GM13977 (cell line): ENCODE results near the gene RPGR.

ENCODE experiments used
- DNase-seq: peaks from one replicate; pipeline ENCODE4 v3.0.0; 2012; ENCODE audit warnings: low spot score
- in situ Hi-C: fragments of 300-500 bp; cut with MboI; formaldehyde crosslinking; loops from one replicate; pipeline ENCODE4 v1.12.0; 2022; ENCODE audit warnings: low sequenced_read_pairs, low pct_unique_long_range_greater_than_20kb, mixed read lengths, inconsistent platforms; ENCODE audit not compliant: unreplicated experiment
- TF ChIP-seq, protein P1 (sequence below): IDR thresholded peaks from 2 replicates; pipeline ENCODE4 v1.5.1; 2012; ENCODE audit warnings: mild to moderate bottlenecking, control low read depth; ENCODE audit not compliant: insufficient read depth; ENCODE audit errors: extremely low read depth, missing control alignments

The RPGR gene

DNA sequence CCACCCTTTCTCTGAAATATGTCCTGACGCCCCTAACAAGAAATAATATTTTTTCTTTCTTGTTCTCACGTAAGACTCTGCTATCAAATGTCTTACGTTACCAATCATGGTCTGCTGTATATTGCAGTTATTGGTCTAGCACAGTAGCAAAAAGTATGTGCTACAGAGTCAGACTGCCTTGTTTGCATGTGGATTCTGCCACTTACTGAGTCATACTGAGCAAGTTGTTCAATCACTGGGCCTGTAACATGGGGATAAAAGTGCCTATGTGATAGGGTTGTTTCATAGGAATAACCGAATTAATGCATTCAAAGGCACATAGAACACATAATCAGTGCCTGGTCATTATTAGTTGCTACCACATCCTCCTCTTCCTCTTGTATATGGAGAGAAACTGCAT lies 14.1 kb downstream of the RPGR start:
- TF ChIP-seq, protein P1, sequence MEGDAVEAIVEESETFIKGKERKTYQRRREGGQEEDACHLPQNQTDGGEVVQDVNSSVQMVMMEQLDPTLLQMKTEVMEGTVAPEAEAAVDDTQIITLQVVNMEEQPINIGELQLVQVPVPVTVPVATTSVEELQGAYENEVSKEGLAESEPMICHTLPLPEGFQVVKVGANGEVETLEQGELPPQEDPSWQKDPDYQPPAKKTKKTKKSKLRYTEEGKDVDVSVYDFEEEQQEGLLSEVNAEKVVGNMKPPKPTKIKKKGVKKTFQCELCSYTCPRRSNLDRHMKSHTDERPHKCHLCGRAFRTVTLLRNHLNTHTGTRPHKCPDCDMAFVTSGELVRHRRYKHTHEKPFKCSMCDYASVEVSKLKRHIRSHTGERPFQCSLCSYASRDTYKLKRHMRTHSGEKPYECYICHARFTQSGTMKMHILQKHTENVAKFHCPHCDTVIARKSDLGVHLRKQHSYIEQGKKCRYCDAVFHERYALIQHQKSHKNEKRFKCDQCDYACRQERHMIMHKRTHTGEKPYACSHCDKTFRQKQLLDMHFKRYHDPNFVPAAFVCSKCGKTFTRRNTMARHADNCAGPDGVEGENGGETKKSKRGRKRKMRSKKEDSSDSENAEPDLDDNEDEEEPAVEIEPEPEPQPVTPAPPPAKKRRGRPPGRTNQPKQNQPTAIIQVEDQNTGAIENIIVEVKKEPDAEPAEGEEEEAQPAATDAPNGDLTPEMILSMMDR: no peak
- no peak for DNase-seq
- in situ Hi-C loops: no loop called here

DNA sequence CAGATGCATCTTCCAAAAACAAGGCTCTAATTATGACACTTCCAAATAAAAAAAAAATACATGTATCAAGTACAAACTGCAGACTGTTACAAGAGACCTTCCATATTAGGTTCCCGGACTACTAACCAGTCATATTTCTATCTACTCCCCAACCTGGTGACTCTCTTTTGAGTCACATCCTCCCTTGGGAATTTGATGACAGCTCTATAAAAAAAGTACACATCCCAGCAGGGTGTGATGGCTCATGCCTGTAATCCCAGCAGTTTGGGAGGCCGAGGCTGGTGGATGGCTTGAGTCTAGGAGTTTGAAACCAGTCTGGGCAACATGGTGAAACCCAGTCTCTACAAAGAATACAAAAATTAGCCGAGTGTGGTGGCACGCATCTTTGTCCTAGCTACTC lies 14.9 kb downstream of the RPGR start:
- no peak for DNase-seq
- TF ChIP-seq, protein P1: no peak
- in situ Hi-C loops: no loop called here

DNA sequence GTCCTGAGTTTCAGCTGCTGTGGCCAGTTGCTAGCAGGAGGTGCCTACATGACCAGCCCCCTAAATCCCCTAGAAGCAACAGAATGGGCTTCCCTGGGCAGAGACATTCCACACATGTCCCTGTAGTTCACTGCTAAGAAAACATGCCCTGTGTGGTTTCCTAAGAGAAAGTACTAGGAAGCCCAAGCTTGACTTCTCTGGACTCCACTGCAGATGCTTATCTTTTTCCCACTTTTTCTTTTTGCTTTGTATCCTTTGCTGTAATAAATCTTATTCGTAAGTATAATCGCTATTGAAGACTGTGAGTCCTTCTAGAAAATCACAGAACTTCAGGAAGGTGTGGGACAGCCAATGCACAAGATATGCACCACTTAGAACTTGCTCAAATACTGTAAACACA lies 15.6 kb downstream of the RPGR start:
- no peak for DNase-seq
- in situ Hi-C loops: no loop called here
- TF ChIP-seq, protein P1: no peak

DNA sequence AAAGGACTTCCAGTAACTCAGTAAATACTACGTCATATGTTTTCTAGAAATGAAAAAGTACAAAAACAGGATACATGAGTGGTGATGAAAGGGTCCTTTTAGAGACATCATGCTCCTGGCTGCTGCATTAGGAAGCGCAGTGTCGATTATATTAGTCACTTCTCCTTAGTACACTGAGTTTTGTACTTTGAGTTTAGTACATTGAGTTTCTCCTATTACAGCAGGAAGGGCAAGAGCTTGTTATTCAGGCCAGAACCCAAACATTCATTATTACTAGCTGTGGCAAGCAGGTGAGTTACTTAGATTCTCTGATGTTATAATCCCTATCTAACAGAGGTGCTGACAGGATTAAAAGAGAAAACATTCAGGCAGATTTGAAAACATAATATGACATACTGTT lies 21.3 kb downstream of the RPGR start:
- in situ Hi-C loops: no loop called here
- no peak for DNase-seq
- TF ChIP-seq, protein P1: no peak

DNA sequence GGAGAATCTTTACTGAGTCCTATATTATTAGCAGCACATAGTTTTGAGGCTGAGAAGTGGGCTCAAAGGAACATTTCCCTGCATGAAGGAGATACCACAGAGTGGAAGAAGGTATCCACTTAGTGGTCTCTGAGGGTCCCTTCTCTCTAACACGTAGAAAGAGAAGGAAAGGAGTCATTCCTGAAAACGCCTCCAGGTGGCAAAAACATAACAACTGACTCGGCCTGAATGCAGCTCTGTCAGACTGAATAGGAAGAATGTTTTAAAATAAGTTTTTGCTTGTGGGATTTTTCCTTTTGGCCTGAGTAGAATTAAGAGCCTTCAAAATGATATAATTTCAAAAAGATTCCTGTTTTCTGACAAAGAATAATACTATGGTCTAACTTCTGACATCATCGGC lies 23.3 kb downstream of the RPGR start:
- DNase-seq: no peak
- in situ Hi-C loops: no loop called here
- TF ChIP-seq, protein P1: no peak

DNA sequence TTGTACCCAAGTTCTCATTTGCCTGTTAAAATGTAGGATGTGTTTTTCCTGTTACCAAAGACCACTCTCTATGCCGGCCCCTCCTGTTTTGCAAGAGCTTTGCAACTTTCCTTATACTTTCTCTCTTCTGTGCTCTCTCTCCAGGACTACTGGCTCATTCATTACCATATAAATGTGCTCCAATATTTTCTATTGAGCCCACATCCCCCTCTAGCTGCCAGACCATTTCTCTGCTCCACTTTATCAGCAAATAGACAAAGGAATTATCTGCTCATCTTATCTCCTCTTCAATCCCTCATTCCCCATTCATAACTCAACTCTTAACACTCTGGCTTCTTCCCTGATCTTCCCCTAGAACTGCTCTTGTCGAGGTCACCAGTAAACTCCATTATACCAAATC lies 33.6 kb downstream of the RPGR start:
- TF ChIP-seq, protein P1: no peak

DNA sequence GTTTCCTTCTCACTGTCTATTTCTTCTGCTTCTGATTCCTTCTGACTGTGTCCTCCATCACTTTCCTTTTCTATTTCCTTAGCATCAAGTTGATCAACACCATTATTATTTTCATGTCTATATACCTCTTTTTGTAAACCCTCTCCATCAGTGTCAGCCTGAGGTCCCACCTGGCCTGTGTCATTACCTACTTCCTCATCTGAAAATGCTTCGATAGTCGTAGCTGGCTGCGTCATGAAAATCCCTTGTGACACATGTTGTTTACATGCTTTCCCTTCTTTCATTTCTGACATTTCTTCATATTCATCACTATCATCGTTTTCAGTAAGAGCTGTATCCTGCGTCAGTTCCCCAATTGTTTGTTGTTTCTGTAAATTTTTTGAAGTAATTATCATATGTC lies 39.6 kb downstream of the RPGR start:
- DNase-seq: no peak
- in situ Hi-C loops: no loop called here
- TF ChIP-seq, protein P1: no peak

More for the DNA sequence above, 33.6 kb downstream of the RPGR start:
- in situ Hi-C loops: no loop called here
- no peak for DNase-seq
